Mucosa of descending colon (tissue), 3 donors: ENCODE measurements around the gene ZNF582. TPM values are rescaled to one million over a fixed set of nuclear protein-coding genes. Genes with fewer than 3 reads are reported as not detected.
A peak's percentile ranks its signal among the peaks of the same experiment; 100 is the strongest.
"Not testable (repeated sequence)": the region's sequence is repeated elsewhere in the genome, so short reads cannot be mapped to it uniquely, and the experiment has no call there.

Source experiments
- ATAC-seq: fragments of 200-7000 bp; cut with Tn5 transposase; one replicate; pipeline ENCODE4 v1.9.1; 2020; ENCODE audit warnings: mild to moderate bottlenecking, moderate library complexity
- DNase-seq, 3 donors: peaks; one replicate each; pipeline ENCODE4 v3.0.0-alpha.2; 2020
- H3K36me3 ChIP-seq: fragments of 200-600 bp; one replicate; pipeline ENCODE4 v1.8.0; 2021; ENCODE audit warnings: low read depth, mild to moderate bottlenecking
- H3K4me1 ChIP-seq: fragments of 200-600 bp; one replicate; pipeline ENCODE4 v1.8.0; 2021; ENCODE audit warnings: low read depth, mild to moderate bottlenecking
- H3K4me3 ChIP-seq: fragments of 200-600 bp; one replicate; pipeline ENCODE4 v1.8.0; 2021; ENCODE audit warnings: mild to moderate bottlenecking
- H3K9me3 ChIP-seq: fragments of 200-600 bp; one replicate; pipeline ENCODE4 v1.8.0; 2021; ENCODE audit warnings: mild to moderate bottlenecking
- intact Hi-C, 2 donors: fragments of 100-400 bp; cut with DNase I in 1 of 2; cut with micrococcal nuclease in 1 of 2; formaldehyde crosslinking; loops; one replicate each; pipeline versions ENCODE4 v1.11.0 to v1.11.1; 2022; cut with DNase I, micrococcal nuclease
- total RNA-seq, 3 donors: library from RNA; stranded (reverse); fragmentation: NEBNext Ultra II Directional in 2 of 3; extraction: Animal tissue kit (Norgen Biotek cat#: 25700) in 2 of 3; gene quantifications; one replicate each; pipeline versions ENCODE4 v1.2.1 to v1.2.4, GENCODE V29; 2021 to 2023
- TF ChIP-seq, protein P1 (sequence below): fragments of 200-600 bp; IDR thresholded peaks from one replicate; pipeline ENCODE4 v1.8.0; 2022; ENCODE audit warnings: antibody characterized with exemption, mild to moderate bottlenecking
- donor health status: DM: no; HTN: no; CAD: no; lungs with moderate emphysema.
- donor health status: DM: no; HTN: no; CAD: no.
- donor health status: DM: no; HTN: yes; CAD: no.

The ZNF582 gene
- total RNA-seq, 3 donors from 2014 or later, result 1.4 to 6.6 (median 1.6) TPM

DNA sequence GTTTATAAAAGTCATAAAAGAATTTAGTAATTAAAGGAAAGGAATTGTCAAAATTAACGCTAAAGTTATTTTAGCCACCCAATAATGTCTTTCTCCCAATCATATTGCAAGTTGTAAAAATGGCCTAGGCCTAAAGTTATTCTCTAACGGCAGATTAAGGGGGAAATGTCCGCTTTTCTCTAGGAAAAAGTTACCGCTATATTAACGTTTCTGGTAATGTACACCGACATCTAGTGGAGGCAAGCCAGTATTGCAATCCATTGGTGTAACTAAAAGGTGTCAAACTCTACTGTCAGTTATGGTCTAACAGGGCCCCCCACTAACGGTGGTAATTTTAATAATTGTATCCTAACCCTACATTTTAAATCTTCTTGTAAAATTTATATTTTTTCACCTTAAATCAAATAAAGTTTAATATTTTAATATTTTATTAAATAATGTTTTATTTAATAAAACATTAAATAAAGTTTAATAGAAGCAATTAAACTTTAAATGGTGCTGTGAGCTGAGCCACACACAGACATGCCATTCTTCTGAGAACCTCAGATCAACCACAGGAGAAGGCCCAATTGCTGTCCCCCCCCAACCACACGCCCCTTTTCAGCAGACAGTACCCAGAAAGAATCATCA is 42.8 kb downstream of the ZNF582 start:
- intact Hi-C loops, result loop anchor here (10.0 kb wide), 1 partner anchor 276 kb away; no protein-coding TSS in a partner anchor
- H3K9me3 ChIP-seq, result no peaks in the 10 kb centered on the region
- no peak overlapping the region for H3K4me3 ChIP-seq
- DNase-seq (peak in 1 of 3 donors; percentile 68), ATAC-seq (peak; percentile 54)
- no peaks in the 10 kb centered on the region for H3K36me3 ChIP-seq
- TF ChIP-seq, protein P1, sequence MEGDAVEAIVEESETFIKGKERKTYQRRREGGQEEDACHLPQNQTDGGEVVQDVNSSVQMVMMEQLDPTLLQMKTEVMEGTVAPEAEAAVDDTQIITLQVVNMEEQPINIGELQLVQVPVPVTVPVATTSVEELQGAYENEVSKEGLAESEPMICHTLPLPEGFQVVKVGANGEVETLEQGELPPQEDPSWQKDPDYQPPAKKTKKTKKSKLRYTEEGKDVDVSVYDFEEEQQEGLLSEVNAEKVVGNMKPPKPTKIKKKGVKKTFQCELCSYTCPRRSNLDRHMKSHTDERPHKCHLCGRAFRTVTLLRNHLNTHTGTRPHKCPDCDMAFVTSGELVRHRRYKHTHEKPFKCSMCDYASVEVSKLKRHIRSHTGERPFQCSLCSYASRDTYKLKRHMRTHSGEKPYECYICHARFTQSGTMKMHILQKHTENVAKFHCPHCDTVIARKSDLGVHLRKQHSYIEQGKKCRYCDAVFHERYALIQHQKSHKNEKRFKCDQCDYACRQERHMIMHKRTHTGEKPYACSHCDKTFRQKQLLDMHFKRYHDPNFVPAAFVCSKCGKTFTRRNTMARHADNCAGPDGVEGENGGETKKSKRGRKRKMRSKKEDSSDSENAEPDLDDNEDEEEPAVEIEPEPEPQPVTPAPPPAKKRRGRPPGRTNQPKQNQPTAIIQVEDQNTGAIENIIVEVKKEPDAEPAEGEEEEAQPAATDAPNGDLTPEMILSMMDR, result peak; percentile 75
- no peaks in the 10 kb centered on the region for H3K4me1 ChIP-seq

DNA sequence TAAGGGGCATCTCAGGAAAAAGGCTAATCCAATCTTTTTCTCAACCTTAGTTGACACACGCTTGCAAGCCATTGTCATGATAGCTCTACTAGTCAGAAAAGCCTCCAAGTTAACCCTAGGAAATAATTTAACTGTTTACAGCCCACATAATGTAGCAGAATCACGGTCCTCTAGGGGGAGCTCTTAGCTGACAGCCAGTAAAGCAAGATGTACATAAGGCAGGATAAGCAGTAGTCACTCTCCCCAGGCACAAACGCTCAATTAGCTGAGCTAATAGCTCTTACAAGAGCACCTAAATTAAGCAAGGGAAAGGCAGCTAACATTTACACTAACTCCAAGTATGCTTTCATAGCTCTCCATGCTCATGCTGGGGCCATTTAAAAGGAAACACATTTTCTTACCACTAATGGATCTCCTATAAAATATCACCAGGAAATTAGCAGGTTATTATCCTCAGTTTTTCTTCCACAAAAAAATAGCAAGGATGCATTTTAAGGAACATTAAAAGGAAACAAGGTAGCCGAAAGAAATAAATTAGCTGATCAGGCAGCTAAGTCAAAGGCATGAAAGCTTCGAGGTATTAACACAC is 45.0 kb downstream of the ZNF582 start:
- DNase-seq (peak in 1 of 3 donors; percentile 32), ATAC-seq (no peak)
- intact Hi-C loops, result no loop called here
- no peaks in the 10 kb centered on the region for H3K4me1 ChIP-seq
- H3K4me3 ChIP-seq, result no peak overlapping the region
- TF ChIP-seq, protein P1, result no peak
- H3K36me3 ChIP-seq, result no peaks in the 10 kb centered on the region
- H3K9me3 ChIP-seq, result no peaks in the 10 kb centered on the region

DNA sequence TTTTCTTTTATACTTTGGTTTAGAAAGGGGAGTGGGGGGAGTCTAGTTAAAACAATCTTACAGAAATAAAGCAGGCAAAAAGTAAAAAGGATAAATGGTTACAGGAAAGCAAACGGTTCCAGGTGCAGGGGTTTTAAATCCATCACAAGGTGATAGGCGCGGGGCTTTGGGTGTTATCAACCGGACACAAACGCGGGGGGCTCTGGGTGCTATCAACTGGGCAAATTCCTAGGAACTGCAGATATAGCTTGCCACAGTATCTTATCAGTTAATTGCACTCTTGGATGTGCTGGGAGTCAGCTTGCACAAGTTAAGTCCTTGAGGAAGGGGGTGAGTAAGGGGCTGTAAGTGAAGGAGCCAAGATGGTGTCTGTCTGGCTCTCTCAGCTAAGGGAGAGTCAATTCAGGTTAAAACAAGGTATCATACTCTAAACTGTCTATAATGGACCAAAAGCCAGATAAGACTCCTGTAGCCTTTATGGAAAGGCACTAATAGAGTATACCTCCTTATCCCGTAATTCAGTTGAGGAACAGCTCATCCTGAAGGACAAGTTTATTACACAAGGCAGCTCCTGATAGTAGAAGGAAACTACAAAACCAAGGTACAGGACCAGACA is 46.1 kb downstream of the ZNF582 start:
- no peak overlapping the region for H3K4me3 ChIP-seq
- intact Hi-C loops, result no loop called here
- no peaks in the 10 kb centered on the region for H3K9me3 ChIP-seq
- ATAC-seq, result no peak
- DNase-seq, result no peak
- no peaks in the 10 kb centered on the region for H3K36me3 ChIP-seq
- no peaks in the 10 kb centered on the region for H3K4me1 ChIP-seq
- TF ChIP-seq, protein P1, result no peak

- intact Hi-C loops, result no loop called here
- TF ChIP-seq, protein P1, result no peak
- no peak for ATAC-seq
- Histone ChIP-seq H3K36me3 (no peaks in the 10 kb centered on the region), H3K4me3 (no peak overlapping the region), H3K4me1 (no peaks in the 10 kb centered on the region), H3K9me3 (peaks cover 20% of the 10 kb centered on the region)
- DNase-seq, result no peak
Observed at GRCh38 chr19:56341948-56342347, 51.4 kb downstream of the ZNF582 start.

DNA sequence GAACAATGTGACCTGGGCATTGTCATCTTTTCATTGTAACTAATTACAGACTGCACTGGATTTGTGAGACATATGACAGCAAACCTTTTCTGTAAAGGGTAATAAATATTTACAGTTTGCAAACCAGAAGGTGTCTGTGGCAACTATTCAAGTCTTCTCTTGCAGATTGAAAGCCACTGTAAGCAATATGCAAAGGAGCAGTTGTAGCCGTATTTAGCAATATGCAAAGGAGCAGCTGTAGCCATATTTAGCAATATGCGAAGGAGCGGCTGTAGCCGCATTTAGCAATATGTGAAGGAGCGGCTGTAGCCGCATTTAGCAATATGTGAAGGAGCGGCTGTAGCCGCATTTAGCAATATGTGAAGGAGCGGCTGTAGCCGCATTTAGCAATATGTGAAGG is 54.3 kb downstream of the ZNF582 start:
- DNase-seq, ATAC-seq, H3K4me1 ChIP-seq, intact Hi-C loops, H3K36me3 ChIP-seq, H3K4me3 ChIP-seq: not testable (repeated sequence)
- H3K9me3 ChIP-seq, result peaks cover 20% of the 10 kb centered on the region

GRCh38 chr19:56337077-56337476 is 56.3 kb downstream of the ZNF582 start:
- H3K4me1 ChIP-seq, H3K36me3 ChIP-seq, H3K4me3 ChIP-seq, intact Hi-C loops, ATAC-seq, DNase-seq: not testable (repeated sequence)
- H3K9me3 ChIP-seq, result peaks cover 24% of the 10 kb centered on the region

DNA sequence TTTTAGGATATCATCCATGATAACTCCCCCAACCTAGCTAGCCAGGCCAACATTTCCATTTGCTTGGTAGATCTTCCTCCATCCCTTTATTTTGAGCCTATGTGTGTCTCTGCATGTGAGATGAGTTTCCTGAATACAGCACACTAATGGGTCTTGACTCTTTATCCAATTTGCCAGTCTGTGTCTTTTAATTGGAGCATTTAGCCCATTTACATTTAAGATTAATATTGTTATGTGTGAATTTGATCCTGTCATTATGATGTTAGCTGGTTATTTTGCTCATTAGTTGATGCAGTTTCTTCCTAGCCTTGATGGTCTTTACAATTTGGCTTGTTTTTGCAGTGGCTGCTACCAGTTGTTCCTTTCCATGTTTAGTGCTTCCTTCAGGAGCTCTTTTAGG is 58.0 kb downstream of the ZNF582 start:
- DNase-seq, intact Hi-C loops, ATAC-seq: not testable (repeated sequence)

More for the DNA sequence above, 58.0 kb downstream of the ZNF582 start:
- H3K9me3 ChIP-seq, result peaks cover 11% of the 10 kb centered on the region
- not testable (repeated sequence) for H3K4me1 ChIP-seq, H3K4me3 ChIP-seq, H3K36me3 ChIP-seq
